SU-DHL-6 (cell line): ENCODE data around the gene TP73.

Experiments used
- H2AFZ ChIP-seq: fragments of 200-600 bp; sonication (generic); 2 replicates; pipeline ENCODE4 v1.6.1; 2014; ENCODE audit warnings: low read depth, mild to moderate bottlenecking, moderate library complexity, mixed read lengths, antibody characterized with exemption, low read length; ENCODE audit not compliant: severe bottlenecking
- H3F3A ChIP-seq: fragments of 200-600 bp; shearing (Covaris generic); 2 replicates; pipeline ENCODE4 v1.6.0; 2016; ENCODE audit warnings: antibody characterized with exemption, mild to moderate bottlenecking; ENCODE audit not compliant: insufficient read depth
- H3K27ac ChIP-seq: fragments of 200-600 bp; sonication (generic); 2 replicates; pipeline ENCODE4 v1.5.1; 2016; ENCODE audit warnings: low read depth, mild to moderate bottlenecking, low read length, moderate library complexity, mixed read lengths
- H3K27me3 ChIP-seq: fragments of 200-600 bp; sonication (generic), shearing (Covaris generic); 2 replicates; pipeline ENCODE4 v1.6.0; 2014; ENCODE audit warnings: mild to moderate bottlenecking, low read length
- H3K36me3 ChIP-seq: fragments of 200-600 bp; sonication (generic); 2 replicates; pipeline ENCODE4 v1.6.1; 2014; ENCODE audit warnings: mild to moderate bottlenecking, low read length, mixed read lengths
- H3K4me2 ChIP-seq: fragments of 300-600, 200-600 bp; shearing (Covaris generic), sonication (generic); 2 replicates; pipeline ENCODE4 v1.6.0; 2014; ENCODE audit warnings: low read length, low read depth, mild to moderate bottlenecking; ENCODE audit not compliant: poor library complexity, severe bottlenecking
- H3K4me3 ChIP-seq: fragments of 200-600 bp; sonication (generic); 2 replicates; pipeline ENCODE4 v1.5.1; 2014; ENCODE audit warnings: antibody characterized with exemption, low read length, mild to moderate bottlenecking, mixed read lengths; ENCODE audit not compliant: insufficient read depth, poor library complexity, severe bottlenecking
- H3K79me2 ChIP-seq: fragments of 200-600 bp; sonication (generic); 2 replicates; pipeline ENCODE4 v1.6.1; 2014; ENCODE audit warnings: mild to moderate bottlenecking, low read length, moderate library complexity; ENCODE audit not compliant: insufficient read depth
- H3K9ac ChIP-seq: fragments of 200-600 bp; sonication (generic); 2 replicates; pipeline ENCODE4 v1.7.0; 2014; ENCODE audit warnings: mild to moderate bottlenecking, low read length
- H3K9me2 ChIP-seq: fragments of 200-600 bp; sonication (generic); replicated peaks from 2 replicates; pipeline ENCODE4 v1.6.1; 2014; ENCODE audit warnings: low read length; ENCODE audit not compliant: insufficient read depth
- H3K9me3 ChIP-seq: fragments of 200-600 bp; sonication (generic); 2 replicates; pipeline ENCODE4 v1.6.1; 2014; ENCODE audit warnings: low read length, mixed read lengths; ENCODE audit not compliant: insufficient read depth
- H4K20me1 ChIP-seq: fragments of 200-600 bp; sonication (generic); 2 replicates; pipeline ENCODE4 v1.6.1; 2014; ENCODE audit warnings: low read depth, mild to moderate bottlenecking, antibody characterized with exemption, low read length, moderate library complexity, mixed read lengths
- EZH2phosphoT487 ChIP-seq: fragments of 200-600 bp; sonication (generic), shearing (Covaris generic); conservative IDR thresholded peaks from 2 replicates; pipeline ENCODE4 v1.6.1; 2018; ENCODE audit warnings: mild to moderate bottlenecking, antibody characterized with exemption, low read length, moderate library complexity, mixed read lengths
- TF ChIP-seq, protein P1 (sequence below): fragments of 200-600 bp; sonication (generic); IDR thresholded peaks from one replicate; pipeline ENCODE4 v1.5.1; 2017; ENCODE audit warnings: antibody characterized with exemption, mild to moderate bottlenecking, low read length, moderate library complexity; ENCODE audit not compliant: insufficient read depth, poor library complexity, severe bottlenecking

TP73 gene

DNA sequence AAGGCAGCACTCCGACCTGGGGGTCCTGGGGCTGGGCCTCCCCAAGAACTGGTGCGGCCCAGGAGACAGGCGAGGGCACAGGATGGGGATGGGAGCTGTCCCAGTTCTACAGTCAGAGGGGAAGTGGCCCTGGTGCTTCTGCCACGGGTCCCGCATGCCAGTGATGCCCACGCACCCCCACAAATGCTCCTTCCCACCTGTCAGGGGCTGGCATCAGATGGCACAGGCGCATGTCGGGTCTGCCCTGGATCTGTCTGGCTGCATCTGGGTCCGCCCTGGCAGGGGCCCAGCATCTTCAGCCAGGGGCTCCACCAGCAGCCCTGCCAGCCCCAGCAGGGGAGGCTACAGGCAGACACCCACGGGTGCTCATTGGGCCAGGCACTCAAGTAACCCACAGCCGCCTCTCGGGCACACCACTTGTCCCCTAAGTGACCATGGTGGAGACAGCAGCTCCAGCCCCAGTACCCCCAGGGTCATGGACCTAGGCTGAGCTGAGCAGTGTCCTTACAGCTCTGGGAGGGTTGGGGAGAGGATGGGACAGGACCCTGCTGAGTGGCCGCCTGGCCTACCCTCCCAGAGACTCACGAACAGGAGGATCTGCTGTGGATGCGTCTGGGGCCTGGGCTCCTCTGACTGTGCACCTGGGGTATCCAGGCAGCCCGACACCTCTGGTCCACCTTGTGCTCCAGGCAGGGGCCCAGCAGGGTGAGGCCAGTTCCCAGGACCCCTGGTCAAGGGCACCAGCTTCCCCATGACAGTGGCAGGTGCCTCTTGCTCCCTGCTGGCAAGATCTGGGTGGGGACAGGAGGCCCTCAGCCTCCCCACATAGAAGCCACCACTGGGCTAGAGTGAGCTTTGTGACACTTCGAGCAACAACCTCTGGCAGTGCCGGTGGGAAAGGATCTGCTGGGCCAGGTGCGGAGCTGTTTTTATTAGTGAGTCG is 125.6 kb downstream of the TP73 start:
- H3K4me3 ChIP-seq, result no peak overlapping the region
- no peak overlapping the region for H3K4me2 ChIP-seq
- H3K36me3 ChIP-seq, result no peaks in the 10 kb centered on the region
- H3K9me3 ChIP-seq, result no peaks in the 10 kb centered on the region
- no peaks in the 10 kb centered on the region for H3K9me2 ChIP-seq
- no peaks in the 10 kb centered on the region for H3K79me2 ChIP-seq
- TF ChIP-seq EZH2phosphoT487, result no peak
- TF ChIP-seq, protein P1, sequence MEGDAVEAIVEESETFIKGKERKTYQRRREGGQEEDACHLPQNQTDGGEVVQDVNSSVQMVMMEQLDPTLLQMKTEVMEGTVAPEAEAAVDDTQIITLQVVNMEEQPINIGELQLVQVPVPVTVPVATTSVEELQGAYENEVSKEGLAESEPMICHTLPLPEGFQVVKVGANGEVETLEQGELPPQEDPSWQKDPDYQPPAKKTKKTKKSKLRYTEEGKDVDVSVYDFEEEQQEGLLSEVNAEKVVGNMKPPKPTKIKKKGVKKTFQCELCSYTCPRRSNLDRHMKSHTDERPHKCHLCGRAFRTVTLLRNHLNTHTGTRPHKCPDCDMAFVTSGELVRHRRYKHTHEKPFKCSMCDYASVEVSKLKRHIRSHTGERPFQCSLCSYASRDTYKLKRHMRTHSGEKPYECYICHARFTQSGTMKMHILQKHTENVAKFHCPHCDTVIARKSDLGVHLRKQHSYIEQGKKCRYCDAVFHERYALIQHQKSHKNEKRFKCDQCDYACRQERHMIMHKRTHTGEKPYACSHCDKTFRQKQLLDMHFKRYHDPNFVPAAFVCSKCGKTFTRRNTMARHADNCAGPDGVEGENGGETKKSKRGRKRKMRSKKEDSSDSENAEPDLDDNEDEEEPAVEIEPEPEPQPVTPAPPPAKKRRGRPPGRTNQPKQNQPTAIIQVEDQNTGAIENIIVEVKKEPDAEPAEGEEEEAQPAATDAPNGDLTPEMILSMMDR, result no peak
- no peaks in the 10 kb centered on the region for H3F3A ChIP-seq
- H3K27ac ChIP-seq, result no peak overlapping the region
- no peak overlapping the region for H3K9ac ChIP-seq
- H3K27me3 ChIP-seq, result no peaks in the 10 kb centered on the region
- no peak overlapping the region for H2AFZ ChIP-seq
- no peaks in the 10 kb centered on the region for H4K20me1 ChIP-seq

- H3K27me3 ChIP-seq, result no peaks in the 10 kb centered on the region
- H3K9ac ChIP-seq, result no peak overlapping the region
- H3K4me3 ChIP-seq, result no peak overlapping the region
- H3K79me2 ChIP-seq, result no peaks in the 10 kb centered on the region
- H3K36me3 ChIP-seq, result no peaks in the 10 kb centered on the region
- H2AFZ ChIP-seq, result no peak overlapping the region
- H3K27ac ChIP-seq, result no peak overlapping the region
- no peaks in the 10 kb centered on the region for H3F3A ChIP-seq
- H3K9me3 ChIP-seq, result no peaks in the 10 kb centered on the region
- H4K20me1 ChIP-seq, result no peaks in the 10 kb centered on the region
- H3K4me2 ChIP-seq, result no peak overlapping the region
- TF ChIP-seq, protein P1, result no peak
- TF ChIP-seq EZH2phosphoT487, result no peak
- H3K9me2 ChIP-seq, result no peaks in the 10 kb centered on the region
Measured at GRCh38 chr1:3778590-3779264, 126.4 kb downstream of the TP73 start.

DNA sequence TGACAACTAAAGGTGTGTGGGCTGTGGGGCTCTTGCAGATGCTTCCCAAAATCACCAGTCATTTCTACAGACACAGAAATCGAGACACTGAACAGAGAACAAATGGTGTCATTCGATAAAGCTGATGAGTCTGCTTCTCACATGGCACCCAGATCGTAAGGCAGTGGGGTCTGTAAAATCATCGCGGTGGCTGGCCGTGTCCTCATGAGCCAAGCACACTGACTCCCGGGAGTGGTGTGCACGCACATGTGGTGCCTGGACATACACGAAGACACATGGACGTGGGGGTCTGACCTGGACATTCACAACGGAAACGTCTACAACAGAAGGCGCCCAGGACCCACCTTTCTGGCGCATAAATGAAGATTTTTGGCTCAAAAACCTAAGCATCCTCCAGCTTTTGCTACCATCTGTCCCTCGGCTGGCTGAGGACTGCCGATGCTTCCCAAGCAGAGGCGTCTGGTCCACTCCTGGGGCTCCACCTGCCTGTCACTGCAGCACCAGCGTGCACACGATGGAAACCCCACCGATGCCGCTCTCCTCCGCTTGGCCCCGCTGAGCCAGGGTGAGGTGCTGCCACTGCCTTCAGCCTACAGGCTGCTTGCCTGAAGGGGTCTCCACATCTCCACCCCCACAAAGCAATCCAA is 127.1 kb downstream of the TP73 start:
- H4K20me1 ChIP-seq, result no peaks in the 10 kb centered on the region
- H2AFZ ChIP-seq, result no peak overlapping the region

More for the DNA sequence above, 127.1 kb downstream of the TP73 start:
- no peaks in the 10 kb centered on the region for H3K9me2 ChIP-seq
- no peaks in the 10 kb centered on the region for H3K79me2 ChIP-seq
- H3K4me3 ChIP-seq, result no peak overlapping the region
- no peak overlapping the region for H3K9ac ChIP-seq
- H3F3A ChIP-seq, result no peaks in the 10 kb centered on the region
- TF ChIP-seq, protein P1, result no peak
- TF ChIP-seq EZH2phosphoT487, result no peak
- H3K9me3 ChIP-seq, result no peaks in the 10 kb centered on the region
- no peaks in the 10 kb centered on the region for H3K27me3 ChIP-seq
- no peak overlapping the region for H3K4me2 ChIP-seq
- no peak overlapping the region for H3K27ac ChIP-seq
- no peaks in the 10 kb centered on the region for H3K36me3 ChIP-seq
